ENCODE results near the gene SOCS4. TPM values are rescaled to one million over a fixed set of nuclear protein-coding genes. Genes with fewer than 3 reads are reported as not detected.

SOCS4 gene
- total RNA-seq, 2 experiments from 2014 or later = 23.0 to 37.3 TPM

- no peak for TF ChIP-seq EZH2phosphoT487 (IDR thresholded peaks at IDR 0.05; ENCODE audit: borderline replicate concordance, low read depth, low read length)
- TF ChIP-seq CTCF (conservative IDR thresholded peaks at IDR 0.05; ENCODE audit: low read length) = no peak
- Histone ChIP-seq H3K36me3 (ENCODE audit: insufficient read depth, low read length) (no peaks in the 10 kb centered on the region), H3K27ac (ENCODE audit: low read depth, low read length, poor library complexity, severe bottlenecking) (no peak overlapping the region), H4K20me1 (ENCODE audit: insufficient read depth, low read length) (no peaks in the 10 kb centered on the region), H3K4me1 (ENCODE audit: insufficient read depth, low read length, poor library complexity, severe bottlenecking) (peaks cover 36% of the 10 kb centered on the region), H3K9me3 (ENCODE audit: low read length) (no peaks in the 10 kb centered on the region), H3K4me2 (ENCODE audit: low read length) (peak overlapping the region; percentile 22; the same call in 1 of the 2 replicates), H3K4me3 (ENCODE audit: low read depth, low read length, poor library complexity, severe bottlenecking) (no peak overlapping the region), H3K9me2 (ENCODE audit: insufficient read depth, low read length) (no peaks in the 10 kb centered on the region), H2AFZ (ENCODE audit: low read length) (peak overlapping the region; percentile 97), H3K79me2 (ENCODE audit: insufficient read depth, low read depth, low read length) (no peaks in the 10 kb centered on the region)
- BruUV-seq (replicated peaks) = no TSS peak
- no peak for DNase-seq (ENCODE audit: low spot score)
- ChIA-PET CTCF (ENCODE audit: unreplicated experiment) (interaction anchor here (1.0 kb wide), 2 partner anchors 11 to 26 kb away, joined by 3 to 4 read pairs; no protein-coding TSS in a partner anchor), POLR2A (no interaction called here)
- intact Hi-C loops (cut with micrococcal nuclease; ENCODE audit: unreplicated experiment) = no loop called here
These were observed 71.5 kb downstream of the SOCS4 start for GRCh38 chr14:55098561-55098898.

Other genes starting within 250 kb of the SOCS4 start
- gene GCH1, start 124.4 kb upstream of the SOCS4 start, total RNA-seq (2014; rRNA removed; shearing (Covaris generic)) = 13.8 and 14.7 TPM in 2 replicates
- 22.0 and 22.5 TPM in 2 replicates for gene GCH1, start 124.4 kb upstream of the SOCS4 start, total RNA-seq (2022)
- gene WDHD1, start 137 bp upstream of the SOCS4 start, total RNA-seq (2014; rRNA removed; shearing (Covaris generic)) = 33.5 and 42.6 TPM in 2 replicates
- 56.3 and 60.3 TPM in 2 replicates for gene WDHD1, start 137 bp upstream of the SOCS4 start, total RNA-seq (2022)
- 24.6 and 27.9 TPM in 2 replicates for gene MAPK1IP1L, start 24.4 kb downstream of the SOCS4 start, total RNA-seq (2014; rRNA removed; shearing (Covaris generic))
- gene MAPK1IP1L, start 24.4 kb downstream of the SOCS4 start, total RNA-seq (2022) = 92.2 and 94.8 TPM in 2 replicates
- gene LGALS3, start 102.0 kb downstream of the SOCS4 start, total RNA-seq (2014; rRNA removed; shearing (Covaris generic)) = not detected in 2 replicates
- gene LGALS3, start 102.0 kb downstream of the SOCS4 start, total RNA-seq (2022) = not detected in 2 replicates
- gene DLGAP5, start 164.3 kb downstream of the SOCS4 start, total RNA-seq (2014; rRNA removed; shearing (Covaris generic)) = 57.6 and 59.2 TPM in 2 replicates
- gene DLGAP5, start 164.3 kb downstream of the SOCS4 start, total RNA-seq (2022) = 92.2 and 94.4 TPM in 2 replicates
- 26.3 and 28.3 TPM in 2 replicates for gene FBXO34, start 244.2 kb downstream of the SOCS4 start, total RNA-seq (2014; rRNA removed; shearing (Covaris generic))
- 28.8 and 30.9 TPM in 2 replicates for gene FBXO34, start 244.2 kb downstream of the SOCS4 start, total RNA-seq (2022)